HTERT RPE-1 (cell line): ENCODE measurements around the gene BACH2.
"Not testable (repeated sequence)": the region's sequence is repeated elsewhere in the genome, so short reads cannot be mapped to it uniquely, and the experiment has no call there.

ENCODE experiments used
- in situ Hi-C: fragments of 300-500 bp; cut with MboI; formaldehyde crosslinking; loops from 4 replicates; pipeline ENCODE4 v1.14.3; 2020; ENCODE audit warnings: low sequenced_read_pairs

The BACH2 gene

DNA sequence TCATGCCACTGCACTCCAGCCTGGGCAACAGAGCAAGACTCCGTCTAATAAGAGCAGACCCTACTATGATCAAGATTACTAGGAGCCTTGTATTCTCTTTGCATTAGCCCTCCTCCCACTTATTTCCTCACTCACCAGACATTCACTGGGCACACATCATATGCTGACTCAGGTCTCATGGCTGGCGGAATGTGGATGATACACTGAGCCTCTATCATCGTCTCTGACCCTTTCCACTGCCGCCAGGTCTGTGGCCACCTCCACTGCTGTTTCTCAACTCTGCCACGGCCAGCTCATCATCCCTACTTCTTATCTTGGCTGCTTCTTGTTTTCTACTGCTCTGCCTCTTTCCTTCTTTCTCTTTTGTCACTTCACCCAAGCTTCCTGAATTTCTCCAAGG is 161.0 kb downstream of the BACH2 start:
- in situ Hi-C loops = no loop called here

DNA sequence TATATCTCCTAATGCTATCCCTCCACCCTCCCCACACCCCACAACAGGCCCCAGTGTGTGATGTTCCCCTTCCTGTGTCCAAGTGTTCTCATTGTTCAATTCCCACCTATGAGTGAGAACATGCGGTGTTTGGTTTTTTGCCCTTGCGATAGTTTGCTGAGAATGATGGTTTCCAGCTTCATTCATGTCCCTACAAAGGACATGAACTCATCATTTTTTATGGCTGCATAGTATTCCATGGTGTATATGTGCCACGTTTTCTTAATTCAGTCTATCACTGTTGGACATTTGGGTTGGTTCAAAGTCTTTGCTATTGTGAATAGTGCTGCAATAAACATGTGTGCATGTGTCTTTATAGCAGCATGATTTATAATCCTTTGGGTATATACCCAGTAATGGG is 163.0 kb downstream of the BACH2 start:
- in situ Hi-C loops = not testable (repeated sequence)

DNA sequence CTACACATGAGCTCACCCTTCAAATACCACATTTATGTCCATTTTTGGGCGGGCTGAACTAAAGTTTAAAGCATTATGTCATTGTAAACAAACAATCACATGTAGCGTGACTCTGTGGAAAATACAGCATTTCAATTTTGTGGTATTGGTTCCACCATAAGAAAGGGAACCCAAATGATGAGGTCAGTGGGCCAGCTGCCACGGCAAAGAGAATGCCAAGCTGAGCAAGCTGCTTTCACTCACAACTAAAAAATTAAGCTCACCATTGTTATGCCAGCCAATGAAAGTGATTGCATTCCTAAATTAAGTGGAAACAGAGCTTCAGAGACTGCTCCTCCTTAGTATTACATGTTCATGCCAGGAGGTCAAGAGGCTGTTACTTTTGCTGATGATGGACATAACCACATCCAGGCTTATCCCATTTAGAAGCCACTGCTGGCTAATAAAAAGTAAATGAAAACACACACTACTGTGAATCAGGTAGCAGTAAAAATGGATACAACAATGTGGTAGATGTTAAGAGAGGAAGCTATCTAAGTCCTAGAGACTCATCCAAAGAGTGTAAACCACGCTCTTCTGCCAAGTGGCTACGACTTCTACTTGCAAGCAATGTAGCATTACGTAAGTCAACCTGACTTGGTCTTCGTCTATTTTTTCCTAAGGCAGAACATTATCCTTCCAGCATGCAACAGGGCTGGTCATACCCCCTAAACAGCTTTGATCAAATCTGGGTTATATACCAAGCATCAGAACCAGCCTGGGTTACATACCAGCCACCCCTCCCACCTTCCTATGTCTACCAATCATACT is 164.8 kb downstream of the BACH2 start:
- in situ Hi-C loops = no loop called here

DNA sequence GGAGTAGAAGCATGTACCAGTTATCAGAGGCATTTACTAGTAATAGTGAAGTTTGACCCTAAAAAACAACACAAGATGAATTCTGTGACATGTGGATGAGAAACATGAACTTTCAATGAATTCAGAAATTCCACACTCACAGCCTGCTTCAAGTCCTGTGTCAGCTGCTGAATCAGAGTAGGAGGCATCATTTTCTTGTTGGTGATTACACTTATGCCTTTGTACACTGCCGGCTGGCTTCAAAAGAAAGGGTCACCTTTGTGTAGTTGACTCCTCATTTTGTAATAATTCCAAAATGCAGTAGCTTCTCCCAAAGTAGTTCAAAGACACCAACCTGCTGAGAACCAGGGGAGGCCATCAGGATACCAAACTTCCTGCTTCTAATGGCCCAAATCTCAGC is 165.5 kb downstream of the BACH2 start:
- in situ Hi-C loops = no loop called here

DNA sequence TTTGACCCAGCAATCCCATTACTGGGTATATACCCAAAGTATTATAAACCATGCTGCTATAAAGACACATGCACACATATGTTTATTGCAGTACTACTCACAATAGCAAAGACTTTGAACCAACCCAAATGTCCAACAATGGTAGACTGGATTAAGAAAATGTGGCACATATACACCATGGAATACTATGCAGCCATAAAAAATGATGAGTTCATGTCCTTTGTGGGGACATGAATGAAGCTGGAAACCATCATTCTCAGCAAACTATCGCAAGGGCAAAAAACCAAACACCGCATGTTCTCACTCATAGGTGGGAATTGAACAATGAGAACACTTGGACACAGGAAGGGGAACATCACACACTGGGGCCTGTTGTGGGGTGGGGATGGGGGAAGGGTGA is 168.0 kb downstream of the BACH2 start:
- in situ Hi-C loops = not testable (repeated sequence)

DNA sequence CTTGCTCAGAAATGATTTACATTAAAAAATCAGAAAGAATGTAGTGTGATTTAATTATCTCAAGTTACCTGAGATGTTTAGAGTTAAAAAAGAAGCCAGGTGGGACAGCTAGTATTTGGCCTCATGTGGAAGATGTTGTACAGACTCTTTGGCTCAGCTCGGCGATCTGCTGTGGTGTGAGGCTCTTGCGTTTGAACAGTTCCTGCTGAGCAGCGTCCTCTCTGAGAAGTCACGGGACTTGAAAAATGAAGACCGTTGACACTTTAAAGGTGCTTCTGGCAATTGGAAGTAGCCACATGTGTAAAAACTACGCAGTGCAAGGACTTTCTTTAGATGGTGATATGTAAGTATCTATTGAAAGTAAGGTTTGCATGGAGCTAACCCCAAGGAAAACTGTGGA is 169.0 kb downstream of the BACH2 start:
- in situ Hi-C loops = no loop called here

DNA sequence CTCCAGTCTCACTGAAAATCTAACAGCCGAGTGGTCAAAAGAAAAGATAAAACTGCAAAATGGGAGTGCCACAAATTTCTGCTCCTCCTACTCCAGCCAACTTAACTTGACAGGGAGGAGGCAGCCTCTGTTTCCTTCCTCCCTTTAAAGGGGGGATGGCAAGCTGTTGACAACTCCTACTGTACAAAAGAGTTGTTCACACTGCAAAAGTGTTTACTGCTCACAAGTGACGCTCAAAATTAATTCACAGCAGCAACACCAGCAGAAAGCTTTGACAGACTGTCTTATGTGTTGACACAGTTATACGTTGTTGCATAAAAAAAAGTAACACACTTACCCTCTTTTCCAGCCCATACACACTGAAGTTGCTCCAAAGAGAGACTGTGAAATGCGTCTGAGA is 169.8 kb downstream of the BACH2 start:
- in situ Hi-C loops = no loop called here

DNA sequence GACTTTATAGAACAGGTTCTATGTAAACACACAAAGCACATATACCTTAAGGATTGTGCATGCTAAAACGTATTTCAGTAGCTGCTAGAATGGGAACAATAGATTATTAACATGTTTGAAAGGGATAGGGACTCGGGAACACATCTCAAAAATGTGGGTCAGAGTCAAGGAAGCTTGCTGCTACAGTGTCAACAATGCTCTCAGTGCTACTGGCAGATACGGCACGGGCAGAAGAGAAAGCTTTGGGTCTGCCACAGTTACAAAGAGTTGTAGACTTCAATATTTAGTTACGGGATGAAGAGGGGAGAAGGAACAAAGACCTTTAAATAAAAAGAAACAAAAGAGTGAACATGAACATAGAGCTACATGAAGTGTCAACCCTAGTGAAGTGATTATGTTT is 170.5 kb downstream of the BACH2 start:
- in situ Hi-C loops = no loop called here

DNA sequence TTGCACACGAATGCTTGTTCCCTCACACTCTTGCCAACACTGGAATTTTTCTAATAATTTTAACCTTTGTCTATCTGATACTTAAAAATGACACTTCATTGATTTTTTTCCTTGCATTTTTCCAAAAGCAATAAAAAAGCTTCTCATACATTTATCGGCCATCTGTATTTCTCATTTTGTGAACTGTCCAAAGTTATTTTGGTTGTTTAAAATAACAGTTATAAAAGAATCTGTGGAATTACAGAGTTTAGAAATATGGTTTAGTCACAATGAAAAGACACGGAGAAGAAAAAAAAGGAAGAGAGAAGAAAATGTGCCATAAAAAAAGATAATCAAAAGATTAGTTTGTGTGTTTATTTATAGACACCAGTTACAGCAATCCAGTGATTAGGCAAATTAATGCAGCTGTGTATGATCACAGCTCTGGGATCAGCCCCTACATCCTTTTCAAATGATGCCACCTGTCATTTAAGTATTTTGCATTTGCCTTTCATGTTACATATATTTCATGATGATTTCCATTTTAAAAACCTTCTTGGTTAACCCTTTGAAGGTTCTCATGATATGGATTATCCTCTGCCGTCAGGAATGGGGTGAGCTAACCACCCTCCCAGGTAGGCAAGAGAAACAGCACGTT is 171.7 kb downstream of the BACH2 start:
- in situ Hi-C loops = no loop called here

DNA sequence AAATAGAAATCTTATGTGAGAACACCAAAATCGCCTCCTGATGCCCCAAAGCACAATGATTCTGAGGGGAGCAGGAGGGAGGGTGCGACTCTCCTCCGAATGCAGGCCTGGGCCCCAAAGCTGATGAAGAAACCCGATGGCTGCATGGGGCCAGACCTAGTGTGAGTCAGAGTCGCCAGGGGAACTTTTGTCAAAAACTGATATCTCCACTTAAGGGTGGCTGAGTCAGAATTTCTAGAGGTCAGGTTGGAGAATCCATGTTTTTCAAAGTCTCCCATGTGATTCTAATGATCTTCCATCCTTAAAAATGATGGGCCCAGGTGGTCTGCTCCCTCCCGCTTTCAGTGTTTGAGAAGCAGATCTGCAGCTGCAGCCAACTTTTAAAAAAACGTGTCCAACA is 172.8 kb downstream of the BACH2 start:
- in situ Hi-C loops = no loop called here

DNA sequence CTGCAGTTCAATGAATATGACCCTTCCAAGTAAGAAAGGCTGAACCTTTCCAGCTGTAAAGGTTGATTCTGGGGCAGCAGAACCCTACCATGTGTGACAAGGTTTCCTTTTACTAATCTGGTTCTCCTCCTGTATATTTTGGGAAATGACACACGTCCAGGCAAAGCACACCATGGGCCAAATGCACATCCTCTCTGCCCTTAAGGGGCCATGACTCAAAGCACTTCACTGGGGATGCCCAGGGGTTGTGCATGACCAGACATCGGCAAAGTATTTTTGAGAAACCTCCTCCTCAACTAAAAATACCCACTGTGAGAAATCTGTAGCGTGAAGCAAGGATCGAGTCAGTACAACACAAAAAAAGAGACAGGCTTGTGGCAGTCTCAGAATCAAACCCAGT is 174.7 kb downstream of the BACH2 start:
- in situ Hi-C loops = no loop called here

DNA sequence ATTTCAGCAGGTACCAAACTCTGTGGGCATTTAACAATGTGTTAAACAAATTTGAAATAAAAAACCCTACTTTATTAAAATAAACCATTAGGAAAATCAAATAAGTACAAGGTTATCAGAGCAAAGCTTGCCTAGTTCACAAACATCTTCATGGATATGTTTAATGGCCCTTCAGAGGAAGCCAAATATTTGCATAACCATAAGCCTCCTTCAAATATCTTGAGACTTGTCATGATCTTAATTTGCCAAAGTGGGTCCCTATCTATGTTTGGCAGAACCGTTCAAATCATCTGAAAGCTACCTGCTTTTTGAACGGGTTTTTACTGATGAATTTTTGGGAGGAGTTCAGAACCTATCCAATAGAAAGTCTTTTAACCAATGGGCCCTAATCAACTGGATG is 176.3 kb downstream of the BACH2 start:
- in situ Hi-C loops = no loop called here

DNA sequence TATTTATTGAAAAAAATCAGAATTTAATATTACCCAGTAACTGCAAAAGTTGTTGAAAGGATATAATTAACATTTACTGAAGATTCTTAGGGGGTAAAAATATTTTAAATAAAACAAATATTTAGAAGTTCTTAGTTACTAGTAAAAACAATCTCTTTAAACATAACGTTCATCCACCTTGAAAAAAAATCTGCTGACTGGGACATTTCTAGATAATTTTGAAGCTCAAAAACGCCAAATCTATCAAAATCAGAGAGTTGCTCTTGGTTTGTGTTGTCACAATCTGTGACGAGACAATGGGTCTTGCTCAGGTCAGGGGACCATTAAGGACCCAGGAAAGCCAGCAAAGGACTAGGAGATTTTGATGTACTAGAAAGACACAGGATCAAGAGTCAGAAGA is 177.0 kb downstream of the BACH2 start:
- in situ Hi-C loops = no loop called here

DNA sequence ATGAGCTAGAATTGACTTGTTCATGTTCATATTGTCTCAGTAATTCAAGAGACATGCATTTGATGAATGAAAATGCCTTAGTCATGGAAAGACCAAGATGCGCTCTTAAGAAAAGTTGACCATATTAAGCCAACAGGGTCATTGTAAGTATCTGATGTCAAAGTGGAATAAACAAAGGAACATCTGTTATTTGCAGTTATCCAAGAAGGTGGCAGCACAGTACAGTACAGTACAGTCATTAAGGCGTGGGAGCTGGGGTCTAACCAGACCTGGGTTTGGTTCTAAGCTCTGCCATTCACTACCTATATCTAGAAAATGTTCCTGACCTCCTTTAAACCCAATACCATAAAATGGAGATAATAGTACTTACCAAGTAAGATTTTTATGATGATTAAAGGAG is 178.1 kb downstream of the BACH2 start:
- in situ Hi-C loops = no loop called here

DNA sequence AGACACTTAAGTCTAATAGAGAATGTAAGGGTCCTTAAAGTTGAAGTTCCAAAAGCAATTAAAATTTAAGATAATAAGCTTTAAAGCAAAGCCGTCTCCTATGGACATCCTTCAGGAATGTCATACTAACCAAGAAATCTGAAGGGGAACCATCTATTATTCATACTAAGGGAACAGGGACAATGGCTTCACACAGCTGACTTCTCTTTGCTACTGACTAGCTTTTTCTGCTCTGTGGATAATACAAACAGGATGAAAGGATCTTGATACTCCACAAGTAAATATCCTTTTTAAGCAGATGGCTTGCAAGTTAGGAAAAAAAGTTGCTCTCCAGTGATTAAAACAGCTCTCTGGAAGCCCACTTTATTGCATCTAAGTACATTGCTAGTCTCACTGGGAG is 178.6 kb downstream of the BACH2 start:
- in situ Hi-C loops = no loop called here

DNA sequence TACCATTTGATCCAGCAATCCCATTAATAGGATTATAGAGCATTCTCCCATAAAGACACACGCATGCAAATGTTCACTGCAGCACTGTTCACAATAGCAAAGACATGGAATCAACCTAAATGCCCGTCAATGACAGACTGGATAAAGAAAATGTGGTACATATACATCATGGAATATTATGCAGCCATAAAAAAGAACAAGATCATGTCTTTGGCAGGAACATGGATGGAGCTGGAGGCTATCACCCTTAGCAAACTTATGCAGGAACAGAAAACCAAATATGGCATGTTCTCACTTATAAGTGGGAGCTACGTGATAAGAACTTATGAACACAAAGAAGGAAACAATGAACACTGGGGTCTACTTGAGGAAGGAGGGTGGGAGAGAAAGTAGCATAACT is 180.5 kb downstream of the BACH2 start:
- in situ Hi-C loops = not testable (repeated sequence)

DNA sequence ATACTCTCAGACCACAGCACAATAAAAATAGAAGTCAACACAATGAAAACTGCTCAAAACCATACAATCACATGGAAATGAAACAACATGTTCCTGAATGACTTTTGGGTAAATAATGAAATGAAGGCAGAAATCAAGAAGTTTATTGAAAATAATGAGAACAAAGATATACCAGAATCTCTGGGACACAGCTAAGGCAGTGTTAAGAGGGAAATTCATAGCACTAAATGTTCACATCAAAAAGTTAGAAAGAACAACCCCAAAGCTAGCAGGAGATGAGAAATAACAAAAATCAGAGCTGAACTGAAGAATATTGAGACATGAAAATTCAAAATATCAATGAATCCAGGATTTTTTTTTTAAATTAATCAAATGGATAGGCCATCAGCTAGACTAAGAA is 183.3 kb downstream of the BACH2 start:
- in situ Hi-C loops = no loop called here

DNA sequence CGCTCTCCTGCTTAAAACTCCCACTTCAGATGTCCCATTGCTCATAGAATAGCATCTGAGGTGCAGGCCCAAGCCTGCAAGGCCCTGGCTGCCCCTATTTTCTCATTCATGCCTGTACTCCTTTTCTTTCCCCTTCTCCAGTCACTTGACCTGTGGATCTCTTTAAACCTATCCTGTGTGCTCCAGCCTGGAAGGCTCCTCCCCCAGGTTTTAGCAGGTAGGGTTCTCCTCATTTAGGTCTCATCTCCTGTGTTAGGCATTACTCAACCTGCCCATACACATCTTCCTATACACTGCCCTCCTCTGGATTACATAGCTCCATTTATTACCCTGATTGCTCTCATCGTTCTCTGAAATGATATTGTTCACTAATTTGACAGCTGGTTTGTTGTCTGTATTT is 185.3 kb downstream of the BACH2 start:
- in situ Hi-C loops = no loop called here

DNA sequence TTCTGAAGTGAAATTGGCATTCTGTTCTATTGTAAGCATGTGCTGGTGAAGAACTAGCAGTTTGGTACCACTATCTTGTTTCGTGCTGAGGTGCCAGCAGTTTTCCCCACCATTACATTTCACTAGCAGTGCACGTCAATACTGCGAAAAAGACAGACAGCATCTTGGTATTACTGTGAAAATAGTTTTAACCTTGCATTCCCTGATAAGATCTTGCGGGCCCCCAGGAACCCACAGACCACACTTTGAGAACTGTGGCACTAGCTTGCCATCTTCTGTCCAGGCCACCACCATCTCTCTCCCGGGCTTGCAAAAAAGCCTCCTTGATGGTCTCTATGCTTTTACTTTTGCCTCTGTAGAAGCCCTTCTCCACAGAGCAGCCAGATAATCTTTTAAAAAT is 185.7 kb downstream of the BACH2 start:
- in situ Hi-C loops = no loop called here

DNA sequence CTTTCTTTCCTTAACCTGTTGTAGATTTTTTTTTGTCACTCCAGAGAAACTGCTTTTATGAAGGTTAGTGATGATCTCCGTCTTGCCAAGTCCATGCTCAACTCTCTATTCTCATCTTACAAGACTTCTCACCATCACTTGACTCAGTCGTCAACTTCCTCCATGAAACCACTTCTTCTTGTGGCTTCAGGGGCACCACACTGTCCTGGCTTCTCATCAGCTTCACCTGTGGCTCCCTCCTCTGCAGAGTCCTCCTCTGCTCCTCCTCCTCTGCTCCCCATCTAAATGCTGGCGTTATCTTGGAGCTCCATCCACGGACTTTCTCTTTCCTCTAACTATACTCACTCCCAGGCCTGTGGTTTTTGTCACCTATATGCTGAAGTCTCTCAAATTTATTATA is 187.5 kb downstream of the BACH2 start:
- in situ Hi-C loops = no loop called here

DNA sequence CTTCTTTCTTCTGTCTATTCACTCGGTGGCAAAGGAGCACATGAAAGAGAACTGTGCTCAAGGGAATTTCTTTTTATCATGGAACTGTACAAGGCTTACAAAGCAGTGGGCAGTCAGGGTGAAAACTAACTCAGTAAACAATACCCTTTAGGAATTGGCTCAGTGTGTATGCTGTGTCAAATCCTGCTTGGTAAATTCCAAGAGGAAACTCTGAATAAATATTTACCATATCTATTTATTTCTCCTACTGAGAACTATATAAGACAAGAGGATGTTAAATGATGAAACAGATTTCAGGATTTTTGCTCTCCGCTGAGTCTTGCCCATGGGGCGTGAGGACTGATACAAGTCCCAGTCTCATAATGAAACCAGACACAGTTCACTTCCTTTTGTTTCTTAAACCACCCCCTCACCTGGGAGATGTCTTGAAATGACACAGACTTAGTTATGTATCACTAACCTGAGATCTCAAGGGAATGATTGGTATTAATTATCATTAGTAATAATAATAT is 188.8 kb downstream of the BACH2 start:
- in situ Hi-C loops = no loop called here

DNA sequence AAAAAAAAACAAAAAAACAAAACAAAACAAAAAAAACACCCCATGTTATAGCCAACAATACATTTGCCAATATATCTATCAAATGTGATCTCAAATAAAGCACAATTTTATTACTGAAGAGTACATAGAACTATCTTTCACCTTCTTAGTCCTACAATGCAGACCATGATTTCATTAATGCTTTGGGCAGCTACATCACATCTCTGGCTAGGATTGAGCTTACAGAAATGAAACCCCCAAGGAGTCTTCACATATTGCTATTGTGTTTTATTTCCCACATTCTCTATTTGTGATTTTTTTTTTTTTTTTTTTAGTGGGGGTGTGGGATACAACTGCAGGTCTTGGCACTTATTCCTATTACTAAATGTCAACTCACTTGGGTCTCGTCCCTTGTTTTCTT is 189.3 kb downstream of the BACH2 start:
- in situ Hi-C loops = no loop called here

DNA sequence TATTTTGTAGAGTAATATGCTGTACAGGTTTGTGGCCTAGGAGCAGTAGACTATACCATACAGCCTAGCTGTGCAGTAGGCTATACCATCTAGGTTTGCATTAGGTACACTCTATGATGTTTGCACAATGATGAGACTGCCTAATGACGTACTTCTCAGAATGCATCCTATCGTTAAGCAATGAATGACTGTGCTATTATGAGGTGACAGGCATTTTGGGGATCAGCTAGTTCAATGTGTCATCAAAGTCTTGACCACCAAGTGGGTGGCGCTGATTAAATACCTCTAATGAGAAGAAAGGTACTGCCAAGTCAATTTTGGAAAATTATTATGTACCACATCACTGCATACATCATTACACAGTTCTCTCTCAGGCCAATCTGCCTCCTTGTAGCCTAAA is 190.2 kb downstream of the BACH2 start:
- in situ Hi-C loops = no loop called here
